Colonic mucosa (tissue), 4 donors: ENCODE measurements around the gene CHEK2. TPM values are rescaled to one million over a fixed set of nuclear protein-coding genes. Genes with fewer than 3 reads are reported as not detected.

Experiments
- DNase-seq: peaks from one replicate; pipeline ENCODE4 v3.0.0-alpha.2; 2020
- H3K27ac ChIP-seq: fragments of 200-600 bp; one replicate; pipeline ENCODE4 v1.8.0; 2021
- H3K27me3 ChIP-seq: fragments of 200-600 bp; one replicate; pipeline ENCODE4 v1.8.0; 2021
- H3K36me3 ChIP-seq: fragments of 200-600 bp; one replicate; pipeline ENCODE4 v1.8.0; 2021
- H3K4me1 ChIP-seq: fragments of 200-600 bp; one replicate; pipeline ENCODE4 v1.8.0; 2021; ENCODE audit warnings: mild to moderate bottlenecking
- H3K4me3 ChIP-seq: fragments of 200-600 bp; one replicate; pipeline ENCODE4 v1.8.0; 2021
- H3K9ac ChIP-seq, 2 donors: one replicate each; pipeline ENCODE4 v1.7.0; 2013; ENCODE audit warnings: control low read depth in 2 of 2, low read depth in 2 of 2, low read length in 2 of 2
- H3K9me3 ChIP-seq: fragments of 200-600 bp; one replicate; pipeline ENCODE4 v1.8.0; 2021
- CTCF ChIP-seq: fragments of 200-600 bp; IDR thresholded peaks from one replicate; pipeline ENCODE4 v1.8.0; 2022; ENCODE audit warnings: antibody characterized with exemption, mild to moderate bottlenecking
- intact Hi-C: fragments of 100-400 bp; cut with DNase I; formaldehyde crosslinking; loops from one replicate; pipeline ENCODE4 v1.14.1; 2022
- total RNA-seq, 2 donors: library from RNA; stranded (reverse); fragmentation: NEBNext Ultra II Directional in 1 of 2; extraction: Animal tissue kit (Norgen Biotek cat#: 25700) in 1 of 2; gene quantifications; one replicate each; pipeline ENCODE4 v1.2.1, GENCODE V29; 2021
- donor health status: healthy.
- donor health status: DM: no; HTN: no; CAD: no.
- donor health status: DM: no; HTN: no; CAD: no.

CHEK2 gene
- total RNA-seq, 2 donors from 2014 or later = 12.2 to 36.0 TPM

- Histone ChIP-seq H3K9ac (no peak overlapping the region), H3K4me1 (no peaks in the 10 kb centered on the region), H3K36me3 (no peaks in the 10 kb centered on the region), H3K4me3 (no peak overlapping the region), H3K9me3 (no peaks in the 10 kb centered on the region), H3K27ac (no peak overlapping the region), H3K27me3 (no peaks in the 10 kb centered on the region)
- no peak for DNase-seq
- TF ChIP-seq CTCF = no peak
- intact Hi-C loops = no loop called here
Measured at GRCh38 chr22:28718044-28718443, 23.6 kb downstream of the CHEK2 start.

- Histone ChIP-seq H3K4me3 (no peak overlapping the region), H3K27me3 (no peaks in the 10 kb centered on the region), H3K9ac (no peak overlapping the region), H3K36me3 (no peaks in the 10 kb centered on the region), H3K9me3 (no peaks in the 10 kb centered on the region), H3K27ac (no peak overlapping the region), H3K4me1 (no peaks in the 10 kb centered on the region)
- no peak for TF ChIP-seq CTCF
- no peak for DNase-seq
- intact Hi-C loops = no loop called here
Measured at GRCh38 chr22:28716686-28717085, 24.9 kb downstream of the CHEK2 start.

- intact Hi-C loops = no loop called here
- H3K4me1 ChIP-seq = no peaks in the 10 kb centered on the region
- no peak overlapping the region for H3K27ac ChIP-seq
- no peaks in the 10 kb centered on the region for H3K36me3 ChIP-seq
- no peak for DNase-seq
- no peaks in the 10 kb centered on the region for H3K9me3 ChIP-seq
- H3K27me3 ChIP-seq = no peaks in the 10 kb centered on the region
- H3K9ac ChIP-seq = no peak overlapping the region
- no peak for TF ChIP-seq CTCF
- no peak overlapping the region for H3K4me3 ChIP-seq
Measured at GRCh38 chr22:28715611-28716010, 26.0 kb downstream of the CHEK2 start.

GRCh38 chr22:28714043-28714628 lies 27.5 kb downstream of the CHEK2 start:
- Histone ChIP-seq H3K4me3 (no peak overlapping the region), H3K9ac (no peak overlapping the region), H3K27me3 (no peaks in the 10 kb centered on the region), H3K9me3 (no peaks in the 10 kb centered on the region), H3K4me1 (no peaks in the 10 kb centered on the region), H3K27ac (no peak overlapping the region), H3K36me3 (no peaks in the 10 kb centered on the region)
- no peak for TF ChIP-seq CTCF
- intact Hi-C loops = no loop called here
- no peak for DNase-seq

GRCh38 chr22:28711820-28712777 lies 29.5 kb downstream of the CHEK2 start:
- intact Hi-C loops = no loop called here
- H3K4me1 ChIP-seq = no peaks in the 10 kb centered on the region
- no peaks in the 10 kb centered on the region for H3K36me3 ChIP-seq
- no peaks in the 10 kb centered on the region for H3K27me3 ChIP-seq
- no peak overlapping the region for H3K4me3 ChIP-seq
- H3K9ac ChIP-seq = no peak overlapping the region
- no peak for DNase-seq
- no peaks in the 10 kb centered on the region for H3K9me3 ChIP-seq
- TF ChIP-seq CTCF = no peak
- peak overlapping the region; percentile 32 for H3K27ac ChIP-seq
